Suprapubic skin (tissue), 4 donors: ENCODE measurements around the gene UBE2A. TPM values are rescaled to one million over a fixed set of nuclear protein-coding genes. Genes with fewer than 3 reads are reported as not detected.

Experiments used
- DNase-seq, 2 donors: peaks; one replicate each; pipeline ENCODE4 v3.0.0-alpha.2; 2019; ENCODE audit warnings: low spot score in 2 of 2
- H3K27ac ChIP-seq: fragments of 200-600 bp; sonication (generic); one replicate; pipeline ENCODE4 v1.5.1; 2019
- H3K27me3 ChIP-seq: fragments of 200-600 bp; sonication (generic); one replicate; pipeline ENCODE4 v1.5.1; 2019
- H3K36me3 ChIP-seq: fragments of 200-600 bp; sonication (generic); one replicate; pipeline ENCODE4 v1.5.1; 2019
- H3K4me1 ChIP-seq: fragments of 200-600 bp; sonication (generic); one replicate; pipeline ENCODE4 v1.5.1; 2019
- H3K4me3 ChIP-seq: fragments of 200-600 bp; sonication (generic); one replicate; pipeline ENCODE4 v1.5.1; 2019; ENCODE audit warnings: mild to moderate bottlenecking
- H3K9me3 ChIP-seq: fragments of 200-600 bp; sonication (generic); one replicate; pipeline ENCODE4 v1.5.1; 2019
- EP300 ChIP-seq: sonication (generic); formaldehyde crosslinking; IDR thresholded peaks from one replicate; pipeline ENCODE4 v1.6.1; 2017; ENCODE audit warnings: antibody characterized with exemption
- POLR2A ChIP-seq, 2 donors: fragments of 450-650 bp; IDR thresholded peaks; one replicate each; pipeline ENCODE4 v1.6.1; 2017; ENCODE audit warnings: antibody characterized with exemption in 2 of 2, mild to moderate bottlenecking in 2 of 2, moderate library complexity in 2 of 2
- POLR2AphosphoS5 ChIP-seq, 3 donors: sonication (generic); formaldehyde crosslinking; IDR thresholded peaks; one replicate each; pipeline ENCODE4 v1.6.1; 2017; ENCODE audit warnings: antibody characterized with exemption in 3 of 3
- WGBS: methylation state at CpG from one replicate; pipeline ENCODE4 v1.1.5; 2018; 5-methylcytosine and 5-hydroxymethylcytosine counted together
- total RNA-seq, 4 donors: library from RNA; depleted of rRNA; stranded (reverse); fragments of >200 nt; gene quantifications; one replicate each; pipeline ENCODE4 v1.1.0, GENCODE V29; 2016
- TF ChIP-seq, protein P1 (sequence below), 2 donors: fragments of 200-600 bp in 1 of 2; fragments of 450-650 bp in 1 of 2; sonication (generic) in 1 of 2; IDR thresholded peaks; one replicate each; pipeline ENCODE4 v1.5.1; 2016 to 2019; ENCODE audit warnings: antibody characterized with exemption in 2 of 2, mild to moderate bottlenecking in 1 of 2, moderate library complexity in 1 of 2

UBE2A gene
- 10 to 100 TPM; 22.1 to 32.7 (median 28.8) TPM for total RNA-seq

DNA sequence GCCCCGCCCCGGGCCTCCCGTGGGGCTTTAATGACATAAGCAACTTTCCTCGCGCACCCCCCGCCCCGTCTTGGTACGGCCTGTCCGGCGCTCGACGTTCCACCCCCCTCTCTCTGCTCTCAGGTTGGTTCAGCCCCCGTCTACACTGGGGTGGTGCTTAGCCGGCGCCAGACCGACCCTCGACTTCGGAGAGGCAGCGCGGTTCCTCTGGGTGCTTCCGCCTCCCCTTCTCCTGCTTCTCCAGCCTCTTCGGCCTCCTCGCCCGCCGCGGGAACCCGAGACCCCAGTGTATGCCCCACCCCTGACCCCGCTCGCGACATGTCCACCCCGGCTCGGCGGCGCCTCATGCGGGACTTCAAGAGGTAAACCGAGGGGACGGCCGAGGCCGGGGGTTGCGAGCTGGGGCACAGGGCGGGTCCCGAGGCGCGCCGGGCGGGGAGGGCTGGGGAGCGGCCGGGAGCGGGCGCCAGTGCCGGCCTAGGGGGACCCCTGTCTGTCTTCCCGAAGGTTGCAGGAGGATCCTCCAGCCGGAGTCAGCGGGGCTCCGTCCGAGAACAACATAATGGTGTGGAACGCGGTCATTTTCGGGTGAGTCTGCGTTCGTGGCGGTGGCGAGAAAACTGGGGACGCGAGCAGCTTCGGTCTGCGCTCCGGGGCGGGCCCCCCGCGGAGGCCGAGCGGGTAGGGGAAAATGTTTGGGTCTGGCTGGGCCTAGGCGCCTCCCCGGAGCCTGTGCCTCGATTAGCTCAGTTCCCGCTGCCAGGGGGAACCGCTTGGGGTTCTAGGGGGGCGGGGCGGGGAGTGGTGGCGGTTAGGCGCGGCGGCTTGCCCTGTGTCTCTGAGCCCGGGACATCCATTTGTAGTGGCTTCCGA, at the start of gene UBE2A:
Gene UBE2A (plus strand): TSS at position 170 of the 873 bp plus-strand sequence. CDS start 149 bp downstream, at position 319.
- Histone ChIP-seq H3K27me3 (no peaks in the 10 kb centered on the region), H3K9me3 (no peaks in the 10 kb centered on the region), H3K36me3 (no peaks in the 10 kb centered on the region), H3K4me1 (peaks cover 14% of the 10 kb centered on the region), H3K4me3 (peak within 1 kb of the TSS; percentile 74), H3K27ac (peak within 1 kb of the TSS; percentile 94)
- TF ChIP-seq POLR2A (IDR thresholded peaks at IDR 0.05) (peak in 1 of 2 donors; percentile 80), POLR2AphosphoS5 (IDR thresholded peaks at IDR 0.05) (peak in 1 of 3 donors; percentile 28), EP300 (no peak)
- TF ChIP-seq, protein P1, sequence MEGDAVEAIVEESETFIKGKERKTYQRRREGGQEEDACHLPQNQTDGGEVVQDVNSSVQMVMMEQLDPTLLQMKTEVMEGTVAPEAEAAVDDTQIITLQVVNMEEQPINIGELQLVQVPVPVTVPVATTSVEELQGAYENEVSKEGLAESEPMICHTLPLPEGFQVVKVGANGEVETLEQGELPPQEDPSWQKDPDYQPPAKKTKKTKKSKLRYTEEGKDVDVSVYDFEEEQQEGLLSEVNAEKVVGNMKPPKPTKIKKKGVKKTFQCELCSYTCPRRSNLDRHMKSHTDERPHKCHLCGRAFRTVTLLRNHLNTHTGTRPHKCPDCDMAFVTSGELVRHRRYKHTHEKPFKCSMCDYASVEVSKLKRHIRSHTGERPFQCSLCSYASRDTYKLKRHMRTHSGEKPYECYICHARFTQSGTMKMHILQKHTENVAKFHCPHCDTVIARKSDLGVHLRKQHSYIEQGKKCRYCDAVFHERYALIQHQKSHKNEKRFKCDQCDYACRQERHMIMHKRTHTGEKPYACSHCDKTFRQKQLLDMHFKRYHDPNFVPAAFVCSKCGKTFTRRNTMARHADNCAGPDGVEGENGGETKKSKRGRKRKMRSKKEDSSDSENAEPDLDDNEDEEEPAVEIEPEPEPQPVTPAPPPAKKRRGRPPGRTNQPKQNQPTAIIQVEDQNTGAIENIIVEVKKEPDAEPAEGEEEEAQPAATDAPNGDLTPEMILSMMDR (IDR thresholded peaks at IDR 0.05), result peak in 1 of 2 donors; percentile 53
- peak; percentile 93 to 94 for DNase-seq
- WGBS, result 37% methylated on average over 50 of the region's 86 CpGs

GRCh38 chrX:119529345-119530276, 44.8 kb upstream of the UBE2A start:
- H3K36me3 ChIP-seq, result no peaks in the 10 kb centered on the region
- H3K9me3 ChIP-seq, result no peaks in the 10 kb centered on the region
- H3K27me3 ChIP-seq, result no peaks in the 10 kb centered on the region
- 77% methylated on average over 9 of the region's 9 CpGs for WGBS
- H3K27ac ChIP-seq, result no peak overlapping the region
- no peak for DNase-seq
- no peak overlapping the region for H3K4me3 ChIP-seq
- TF ChIP-seq POLR2AphosphoS5 (IDR thresholded peaks at IDR 0.05), result no peak
- TF ChIP-seq, protein P1 (IDR thresholded peaks at IDR 0.05), result no peak
- no peak for TF ChIP-seq POLR2A (IDR thresholded peaks at IDR 0.05)
- TF ChIP-seq EP300, result no peak
- no peaks in the 10 kb centered on the region for H3K4me1 ChIP-seq

DNA sequence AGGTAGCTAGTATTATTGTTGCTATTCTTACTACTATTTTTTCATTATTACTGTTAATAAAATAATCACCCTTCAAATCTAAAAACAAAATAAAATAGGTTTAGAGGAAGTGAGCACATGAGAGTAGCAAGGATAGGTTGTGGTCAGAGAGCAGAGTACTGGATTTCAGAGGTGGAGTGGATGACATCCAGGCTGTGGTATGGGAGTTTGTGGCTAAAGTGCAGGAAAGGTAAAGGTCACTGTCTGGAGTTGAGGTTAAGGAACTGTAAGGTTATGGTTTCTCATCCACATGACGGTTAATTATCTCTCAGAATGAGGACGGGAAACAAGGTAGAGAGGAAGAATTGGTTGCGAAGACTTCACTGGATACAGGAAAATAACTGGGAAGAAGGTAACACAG, 36.9 kb upstream of the UBE2A start:
- H3K27ac ChIP-seq, result no peak overlapping the region
- 68% methylated on average over 3 of the region's 3 CpGs for WGBS
- TF ChIP-seq POLR2AphosphoS5 (IDR thresholded peaks at IDR 0.05) (no peak), POLR2A (IDR thresholded peaks at IDR 0.05) (no peak), EP300 (no peak)
- TF ChIP-seq, protein P1 (IDR thresholded peaks at IDR 0.05), result no peak
- H3K4me1 ChIP-seq, result no peaks in the 10 kb centered on the region
- H3K9me3 ChIP-seq, result no peaks in the 10 kb centered on the region
- no peak for DNase-seq
- H3K36me3 ChIP-seq, result peaks cover 3% of the 10 kb centered on the region
- no peak overlapping the region for H3K4me3 ChIP-seq
- no peaks in the 10 kb centered on the region for H3K27me3 ChIP-seq

DNA sequence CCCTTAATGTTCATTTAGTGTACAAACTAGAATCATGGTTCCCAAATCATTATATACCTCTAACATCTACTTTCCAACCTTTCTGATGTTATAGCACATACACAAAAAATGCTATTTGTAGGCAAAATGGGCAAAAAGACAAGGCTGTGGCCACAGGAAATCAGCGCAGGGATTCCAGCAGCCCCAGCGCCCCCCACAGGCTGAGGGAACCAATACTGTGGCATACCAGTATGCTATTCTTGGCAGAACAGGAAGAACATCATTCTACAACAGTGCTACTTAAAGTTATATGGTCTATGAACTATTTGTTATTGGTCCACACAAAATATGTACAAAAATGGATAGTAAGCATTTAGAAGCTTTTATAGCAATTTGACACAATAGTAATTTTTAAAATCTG, 34.5 kb upstream of the UBE2A start:
- Histone ChIP-seq H3K27ac (no peak overlapping the region), H3K36me3 (peaks cover 3% of the 10 kb centered on the region), H3K9me3 (no peaks in the 10 kb centered on the region), H3K27me3 (no peaks in the 10 kb centered on the region), H3K4me3 (no peak overlapping the region), H3K4me1 (no peaks in the 10 kb centered on the region)
- DNase-seq, result no peak
- WGBS, result 39% methylated on average over 2 of the region's 2 CpGs
- TF ChIP-seq POLR2A (IDR thresholded peaks at IDR 0.05) (no peak), POLR2AphosphoS5 (IDR thresholded peaks at IDR 0.05) (no peak), EP300 (no peak)
- TF ChIP-seq, protein P1 (IDR thresholded peaks at IDR 0.05), result no peak
